ENCODE measurements around the gene SRPK1.

DNA sequence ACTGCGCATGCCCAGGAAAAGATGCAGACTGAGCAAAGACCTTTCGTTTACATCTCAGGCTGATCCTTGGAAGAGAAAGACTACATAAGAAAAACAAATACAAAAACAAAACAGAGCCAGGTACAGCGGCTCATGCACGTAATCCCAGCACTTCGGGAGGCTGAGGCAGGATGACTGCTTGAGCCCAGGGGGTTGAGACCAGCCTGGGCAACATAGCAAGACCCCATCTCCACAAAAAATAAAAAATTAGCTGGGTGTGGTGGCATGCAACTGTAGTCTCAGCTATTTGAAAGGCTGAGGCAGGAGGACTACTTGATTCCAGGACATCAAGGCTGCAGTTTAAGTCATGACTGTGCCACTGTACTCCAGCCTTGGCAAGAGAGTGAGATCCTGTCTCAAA lies 41.7 kb downstream of the SRPK1 start:
- TF ChIP-seq, protein P1, sequence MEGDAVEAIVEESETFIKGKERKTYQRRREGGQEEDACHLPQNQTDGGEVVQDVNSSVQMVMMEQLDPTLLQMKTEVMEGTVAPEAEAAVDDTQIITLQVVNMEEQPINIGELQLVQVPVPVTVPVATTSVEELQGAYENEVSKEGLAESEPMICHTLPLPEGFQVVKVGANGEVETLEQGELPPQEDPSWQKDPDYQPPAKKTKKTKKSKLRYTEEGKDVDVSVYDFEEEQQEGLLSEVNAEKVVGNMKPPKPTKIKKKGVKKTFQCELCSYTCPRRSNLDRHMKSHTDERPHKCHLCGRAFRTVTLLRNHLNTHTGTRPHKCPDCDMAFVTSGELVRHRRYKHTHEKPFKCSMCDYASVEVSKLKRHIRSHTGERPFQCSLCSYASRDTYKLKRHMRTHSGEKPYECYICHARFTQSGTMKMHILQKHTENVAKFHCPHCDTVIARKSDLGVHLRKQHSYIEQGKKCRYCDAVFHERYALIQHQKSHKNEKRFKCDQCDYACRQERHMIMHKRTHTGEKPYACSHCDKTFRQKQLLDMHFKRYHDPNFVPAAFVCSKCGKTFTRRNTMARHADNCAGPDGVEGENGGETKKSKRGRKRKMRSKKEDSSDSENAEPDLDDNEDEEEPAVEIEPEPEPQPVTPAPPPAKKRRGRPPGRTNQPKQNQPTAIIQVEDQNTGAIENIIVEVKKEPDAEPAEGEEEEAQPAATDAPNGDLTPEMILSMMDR (IDR thresholded peaks at IDR 0.05), result no peak
- TF ChIP-seq POLR2A (IDR thresholded peaks at IDR 0.05), result no peak

All from Peyer's patch (tissue), 4 donors.